Measurements from ENCODE around the gene SOHLH2.

SOHLH2 gene

DNA sequence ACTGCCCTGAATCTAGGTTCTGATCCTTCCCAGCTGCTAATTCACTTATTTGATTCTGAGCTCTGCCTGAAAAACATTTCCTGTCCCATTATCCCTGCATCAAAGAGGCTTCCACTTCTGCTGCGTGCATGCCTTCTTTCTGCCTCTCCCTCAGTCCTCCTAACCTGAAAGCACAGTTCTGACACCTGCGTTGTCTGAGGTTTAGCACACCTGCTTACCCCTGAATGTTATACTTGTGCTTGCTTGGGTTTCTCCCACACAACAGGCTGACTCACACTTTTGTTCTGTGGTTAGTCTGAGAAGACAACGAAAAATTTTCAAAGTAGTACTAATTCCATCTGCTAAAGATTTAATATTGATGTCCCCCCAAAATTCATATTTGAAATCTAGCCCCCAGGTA, 3.1 kb upstream of the SOHLH2 start:
- no peak for TF ChIP-seq GATA2 (IDR thresholded peaks at IDR 0.05; ENCODE audit: low read depth, low read length)
- no peak for TF ChIP-seq GATA3 (IDR thresholded peaks at IDR 0.05; ENCODE audit: low read depth, low read length)

DNA sequence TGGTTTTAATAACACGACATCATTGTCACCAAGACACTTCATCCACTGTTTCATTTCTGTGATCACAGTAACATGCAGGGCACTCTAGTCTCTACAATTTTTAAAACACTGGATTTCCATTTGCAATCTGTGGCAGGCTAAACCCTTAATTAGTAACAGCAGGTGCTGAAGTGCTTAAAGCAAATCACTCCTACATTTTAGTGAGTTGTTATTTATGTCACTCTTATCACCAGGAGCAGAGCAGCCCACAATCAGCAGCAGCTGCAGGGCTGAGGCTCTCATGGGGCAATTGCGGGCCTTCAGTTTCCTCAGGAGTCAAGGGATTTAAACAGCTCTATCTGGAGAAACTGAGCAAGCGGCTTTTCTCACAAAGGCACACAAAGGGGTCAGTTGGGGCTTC, 1.6 kb downstream of the SOHLH2 start:
- TF ChIP-seq GATA3 (IDR thresholded peaks at IDR 0.05; ENCODE audit: low read depth, low read length): no peak

DNA sequence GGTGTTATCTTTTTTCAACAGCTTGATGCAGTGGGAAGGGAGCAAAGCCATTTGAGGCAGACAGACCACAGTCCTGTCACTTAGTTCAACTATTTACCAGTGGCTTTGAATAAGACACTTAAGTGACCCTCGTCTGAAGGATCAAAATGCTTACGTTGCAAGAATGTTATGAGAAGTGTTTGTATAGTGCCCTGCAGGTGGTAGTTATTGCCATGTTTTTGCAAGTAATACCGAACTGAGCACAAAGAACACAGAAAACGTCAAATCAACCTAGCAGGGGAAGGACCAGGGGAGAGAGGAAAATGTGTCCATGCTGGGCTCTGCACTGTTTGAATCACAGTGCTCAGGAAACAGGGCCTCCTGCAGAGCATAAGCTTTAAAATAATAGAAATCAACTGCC, 2.8 kb downstream of the SOHLH2 start:
- no peak for TF ChIP-seq GATA2 (IDR thresholded peaks at IDR 0.05; ENCODE audit: low read depth, low read length)
- no peak for TF ChIP-seq GATA3 (IDR thresholded peaks at IDR 0.05; ENCODE audit: low read depth, low read length)

DNA sequence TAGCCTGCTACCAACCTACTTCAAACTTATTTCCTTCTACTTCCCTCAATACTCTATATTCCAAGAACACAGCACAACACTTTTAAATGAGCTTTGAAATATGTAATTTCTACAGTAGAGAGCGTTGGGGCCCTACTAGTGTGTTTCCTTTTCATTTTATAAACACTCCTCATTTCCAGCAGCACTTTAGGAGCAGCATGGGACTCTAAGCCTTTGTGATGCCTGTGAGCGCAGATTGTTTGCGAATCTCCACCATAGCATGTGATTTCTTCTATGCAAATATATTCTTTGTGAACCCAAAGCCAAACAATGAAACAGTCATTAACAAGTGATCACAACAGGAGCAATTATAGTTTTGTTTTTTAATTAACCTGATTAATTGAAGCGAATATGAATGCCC, 3.6 kb downstream of the SOHLH2 start:
- no peak for TF ChIP-seq GATA2 (IDR thresholded peaks at IDR 0.05; ENCODE audit: low read depth, low read length)
- no peak for TF ChIP-seq GATA3 (IDR thresholded peaks at IDR 0.05; ENCODE audit: low read depth, low read length)

DNA sequence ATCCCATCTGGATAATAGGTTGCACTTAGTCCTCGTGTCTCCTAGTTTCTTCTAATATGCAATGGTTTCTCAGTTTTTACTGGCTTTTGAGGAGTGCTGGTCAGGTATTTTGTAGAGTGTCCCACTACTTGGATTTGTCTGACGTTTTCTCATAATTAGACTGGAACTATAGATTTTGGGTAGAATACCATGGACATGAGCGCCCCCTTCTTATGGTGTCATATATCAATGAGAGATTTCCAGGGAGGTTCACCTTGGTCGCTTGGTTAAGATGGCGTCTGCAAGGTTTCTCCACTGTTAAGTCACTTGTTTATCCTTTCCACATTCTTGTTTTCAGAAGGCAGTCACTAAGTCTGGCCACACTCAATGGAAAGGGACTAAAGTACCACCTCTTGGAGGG, 6.7 kb downstream of the SOHLH2 start:
- TF ChIP-seq GATA3 (IDR thresholded peaks at IDR 0.05; ENCODE audit: low read depth, low read length): no peak
- no peak for TF ChIP-seq GATA2 (IDR thresholded peaks at IDR 0.05; ENCODE audit: low read depth, low read length)

DNA sequence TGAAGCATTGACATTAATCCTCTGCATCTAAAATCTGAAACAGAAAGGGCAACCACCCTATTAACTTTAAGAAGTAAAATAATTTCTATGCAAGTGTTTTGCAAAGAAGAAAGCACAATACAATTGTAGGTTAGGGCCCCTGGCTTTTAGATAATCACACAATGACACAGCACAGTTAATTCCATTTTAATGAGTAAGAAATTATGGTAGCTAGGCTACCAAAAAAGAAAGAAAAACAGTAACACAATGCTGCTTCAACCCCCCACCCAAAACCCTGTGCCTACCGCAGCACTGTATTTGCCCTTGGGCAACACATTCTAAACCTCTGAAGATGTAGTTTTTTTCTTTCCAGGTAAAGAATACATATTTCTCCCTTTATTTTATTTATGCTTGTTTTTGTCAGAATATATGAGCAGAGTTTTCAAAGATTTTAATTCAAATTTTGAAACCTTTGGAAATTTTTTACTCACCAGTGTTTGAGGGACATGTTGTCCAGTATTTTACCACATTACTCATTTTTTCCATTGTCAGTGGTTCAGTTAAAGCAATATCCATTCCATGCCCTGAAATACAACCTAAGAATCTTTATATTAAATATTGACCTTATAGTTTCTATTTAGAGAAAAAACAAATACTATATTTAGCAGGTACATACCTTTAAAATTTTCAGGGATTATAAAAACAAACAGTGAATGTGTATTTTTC, 21.1 kb downstream of the SOHLH2 start:
- TF ChIP-seq GATA2 (IDR thresholded peaks at IDR 0.05; ENCODE audit: low read depth, low read length) (no peak), GATA3 (IDR thresholded peaks at IDR 0.05; ENCODE audit: low read depth, low read length) (no peak)

DNA sequence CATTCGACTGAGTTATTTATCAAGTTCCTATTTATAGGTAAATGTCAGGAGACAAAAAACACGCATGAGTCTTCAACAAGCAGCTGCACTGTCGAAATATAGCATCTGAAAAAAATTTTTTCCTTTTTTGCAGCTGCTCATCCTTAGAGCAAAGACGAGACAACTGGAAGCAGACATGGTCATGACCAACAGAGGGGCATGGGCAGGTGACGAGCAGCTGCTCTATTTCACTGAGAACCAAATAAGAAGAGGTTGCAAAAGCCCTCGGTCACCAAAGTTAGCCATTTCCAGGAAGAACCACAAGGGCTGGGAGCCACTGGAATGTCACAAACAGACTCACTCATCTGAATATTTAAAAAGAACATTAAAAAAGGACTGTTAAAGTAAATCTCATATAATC, 22.2 kb downstream of the SOHLH2 start:
- TF ChIP-seq GATA2 (IDR thresholded peaks at IDR 0.05; ENCODE audit: low read depth, low read length): no peak
- TF ChIP-seq GATA3 (IDR thresholded peaks at IDR 0.05; ENCODE audit: low read depth, low read length): no peak

DNA sequence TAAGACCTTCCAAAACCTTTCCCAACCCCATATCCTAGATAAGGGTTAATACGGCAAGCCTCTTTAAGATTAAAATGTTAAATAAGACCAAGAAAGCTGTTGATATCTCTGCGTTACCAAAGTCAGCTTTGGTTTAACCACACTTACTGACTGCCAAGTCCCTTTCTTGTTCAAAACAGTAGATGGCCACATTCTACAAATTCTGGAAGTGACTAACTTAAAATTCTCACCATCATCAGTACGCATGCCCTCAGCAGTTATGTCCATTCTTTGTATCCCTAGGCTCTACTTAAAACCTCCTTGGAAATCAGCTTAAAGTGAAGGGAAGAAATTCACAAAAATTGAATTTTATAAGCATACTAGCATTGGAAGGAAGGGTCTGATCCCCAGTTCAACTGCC, 23.6 kb downstream of the SOHLH2 start:
- no peak for TF ChIP-seq GATA2 (IDR thresholded peaks at IDR 0.05; ENCODE audit: low read depth, low read length)

DNA sequence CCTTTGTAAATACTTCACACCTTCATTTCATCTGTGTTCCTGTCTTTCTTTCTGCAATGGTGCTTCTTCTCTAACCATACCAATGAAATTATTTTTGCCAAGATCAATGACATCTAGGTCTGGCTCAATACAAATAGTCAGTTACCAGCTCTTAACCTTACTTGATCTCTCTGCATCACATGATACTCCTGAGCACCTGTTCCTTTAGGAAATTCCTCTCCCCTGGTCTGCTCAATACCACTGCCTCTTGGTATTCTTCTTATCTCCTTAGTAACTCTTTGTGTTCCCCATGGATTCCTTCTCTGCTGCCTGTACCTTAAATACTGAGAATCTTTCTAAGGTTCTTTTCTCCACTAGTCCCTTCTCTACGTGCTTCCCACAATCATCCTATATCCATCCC, 25.9 kb downstream of the SOHLH2 start:
- TF ChIP-seq GATA3 (IDR thresholded peaks at IDR 0.05; ENCODE audit: low read depth, low read length): no peak
- TF ChIP-seq GATA2 (IDR thresholded peaks at IDR 0.05; ENCODE audit: low read depth, low read length): no peak

DNA sequence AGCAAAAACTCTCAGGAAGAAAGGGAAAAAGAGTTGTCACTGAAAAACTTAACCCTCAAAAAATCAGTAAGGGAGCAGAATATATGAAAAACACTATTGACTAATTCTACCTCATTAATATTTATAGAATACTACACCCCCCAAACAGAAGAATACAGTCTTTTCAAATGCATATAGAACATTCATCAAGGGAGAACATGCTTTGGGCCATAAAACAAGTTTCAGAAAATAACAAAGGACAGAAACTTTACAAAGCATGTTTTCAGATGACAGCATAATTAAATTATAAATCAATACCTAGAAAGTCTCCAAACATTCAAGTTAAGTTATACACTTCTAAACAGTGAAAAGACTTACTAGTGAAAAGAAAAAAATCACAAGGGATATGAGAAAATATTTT, 30.5 kb downstream of the SOHLH2 start:
- no peak for TF ChIP-seq GATA3 (IDR thresholded peaks at IDR 0.05; ENCODE audit: low read depth, low read length)
- TF ChIP-seq GATA2 (IDR thresholded peaks at IDR 0.05; ENCODE audit: low read depth, low read length): no peak

DNA sequence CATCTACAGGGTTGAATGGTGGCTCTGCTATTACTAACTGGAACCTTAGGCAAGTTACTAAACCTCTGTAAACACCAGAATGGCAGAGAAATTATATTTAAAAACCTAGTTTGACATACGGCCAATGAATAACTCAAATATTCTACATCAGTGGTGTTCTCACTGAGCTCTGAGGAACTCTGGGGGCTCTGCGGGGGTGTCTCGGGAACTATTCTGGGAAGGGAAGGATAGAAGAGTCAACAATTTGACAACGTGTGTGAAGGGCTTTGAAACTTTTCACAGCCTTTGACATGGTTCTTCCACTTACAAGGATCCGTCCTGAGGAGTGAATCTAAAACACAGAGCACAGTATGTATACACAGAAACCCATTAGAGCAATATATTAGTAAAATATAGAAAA, 38.7 kb downstream of the SOHLH2 start:
- TF ChIP-seq GATA3 (IDR thresholded peaks at IDR 0.05; ENCODE audit: low read depth, low read length) (no peak), GATA2 (IDR thresholded peaks at IDR 0.05; ENCODE audit: low read depth, low read length) (no peak)

DNA sequence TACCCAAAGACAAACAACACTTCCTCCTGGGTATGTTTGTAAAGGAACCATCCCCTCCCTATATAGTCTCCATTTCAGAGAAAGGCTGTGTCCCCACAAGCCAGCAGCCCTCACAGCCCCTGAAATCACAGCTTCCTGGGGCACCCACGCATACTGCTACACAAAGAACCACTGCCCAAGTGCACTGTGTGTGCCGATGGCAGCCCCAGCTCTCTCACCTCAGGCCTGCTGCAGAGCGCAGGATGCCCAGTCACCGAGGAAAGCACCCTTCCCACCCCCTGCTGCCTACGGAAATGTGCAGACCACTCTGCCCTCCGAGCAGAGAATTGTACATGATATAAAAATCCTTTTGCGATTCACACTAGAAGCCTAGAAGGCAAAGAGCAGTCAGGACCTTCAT, 39.4 kb downstream of the SOHLH2 start:
- no peak for TF ChIP-seq GATA2 (IDR thresholded peaks at IDR 0.05; ENCODE audit: low read depth, low read length)
- no peak for TF ChIP-seq GATA3 (IDR thresholded peaks at IDR 0.05; ENCODE audit: low read depth, low read length)

DNA sequence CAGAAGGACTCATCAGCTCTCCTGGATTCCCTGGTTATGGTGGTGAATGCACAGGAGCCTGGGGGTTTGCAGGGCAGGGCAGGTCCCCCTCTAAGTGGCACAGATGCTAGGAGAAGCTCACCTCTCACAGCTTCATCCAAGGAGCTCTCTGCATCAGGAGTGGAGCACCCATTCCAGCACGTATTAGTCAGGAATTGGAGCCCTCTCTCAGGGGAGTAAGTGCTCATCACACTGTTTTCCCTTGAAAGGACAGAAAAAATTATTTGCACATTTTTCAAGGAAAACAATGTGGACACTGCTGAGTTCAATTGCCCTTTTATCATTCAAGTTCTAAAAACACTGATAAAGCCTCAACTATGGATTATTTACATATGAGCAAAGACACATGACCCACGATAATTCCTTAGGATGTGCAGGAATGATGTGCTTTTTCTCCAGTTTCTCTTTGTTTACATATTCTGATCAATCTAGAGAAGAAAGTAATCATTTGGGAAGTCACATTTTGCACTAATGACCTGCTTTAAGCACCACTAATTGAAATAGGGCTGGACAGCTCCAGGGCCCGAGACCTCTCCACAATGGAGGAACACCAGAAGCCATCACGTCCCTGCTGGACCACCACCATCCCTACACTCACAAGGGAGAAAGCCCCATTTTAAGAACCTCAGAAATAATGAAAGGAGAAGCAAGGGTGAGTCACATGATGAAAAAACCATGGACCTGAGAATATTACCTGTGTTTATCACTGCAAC, 40.6 kb downstream of the SOHLH2 start:
- TF ChIP-seq GATA3 (IDR thresholded peaks at IDR 0.05; ENCODE audit: low read depth, low read length) (no peak), GATA2 (IDR thresholded peaks at IDR 0.05; ENCODE audit: low read depth, low read length) (no peak)

DNA sequence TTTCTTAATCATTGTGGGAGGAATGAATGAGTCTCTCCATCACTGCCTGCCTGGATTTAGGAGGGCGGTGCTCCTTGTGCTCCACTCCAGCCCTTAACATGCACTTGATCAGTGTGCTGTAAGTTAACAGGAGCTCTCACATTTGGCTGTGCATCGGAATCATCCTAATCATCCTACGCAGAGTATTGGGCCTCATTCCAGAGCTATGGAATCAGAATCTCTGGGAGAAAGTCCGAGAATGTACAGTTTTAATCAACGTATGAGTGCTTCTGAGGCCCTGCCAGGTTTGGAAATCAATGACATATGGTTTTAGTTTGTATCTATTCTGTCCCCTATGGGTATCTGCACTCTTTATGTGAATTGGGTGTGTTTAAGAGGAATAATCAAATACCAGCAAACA, 48.3 kb downstream of the SOHLH2 start:
- TF ChIP-seq GATA3 (IDR thresholded peaks at IDR 0.05; ENCODE audit: low read depth, low read length): no peak
- TF ChIP-seq GATA2 (IDR thresholded peaks at IDR 0.05; ENCODE audit: low read depth, low read length): no peak

DNA sequence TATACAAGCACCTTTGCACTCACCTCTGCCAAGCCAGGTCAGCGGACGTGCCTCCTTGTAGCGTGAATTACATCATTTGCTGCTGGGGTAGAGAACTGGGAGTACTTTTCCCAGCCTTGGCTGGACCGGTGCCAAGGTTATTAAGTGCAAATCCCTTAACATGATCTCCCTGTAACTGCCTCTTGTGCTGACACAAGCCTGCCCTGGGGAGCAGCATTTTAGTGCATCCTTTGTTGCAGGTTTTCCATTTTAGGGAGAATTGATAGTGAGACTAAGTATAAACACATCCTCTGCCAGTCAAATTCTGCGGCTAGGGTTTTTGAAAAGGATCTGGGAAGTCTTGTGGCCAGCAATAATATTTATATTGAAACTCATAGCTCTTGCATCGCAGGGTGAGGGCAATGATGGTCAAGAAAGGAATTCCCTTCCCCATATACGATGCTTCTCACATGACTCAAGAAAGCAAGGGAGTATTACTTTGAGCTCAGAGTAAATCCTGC, 50.5 kb downstream of the SOHLH2 start:
- TF ChIP-seq GATA3 (IDR thresholded peaks at IDR 0.05; ENCODE audit: low read depth, low read length): no peak
- no peak for TF ChIP-seq GATA2 (IDR thresholded peaks at IDR 0.05; ENCODE audit: low read depth, low read length)
